NCI-H524 (cell line): ENCODE data around the gene MX1.

Experiments
- DNase-seq, 2 experiments: peaks; one replicate each; lab custom pipeline; 2025; lab: John Stamatoyannopoulos, UW

Gene MX1

GRCh38 chr21:41460578-41461527 is 34.8 kb downstream of the MX1 start:
- DNase-seq = peak in 1 of 2 experiments; percentile 57

- DNase-seq = no peak
Observed at GRCh38 chr21:41465176-41465781, 39.2 kb downstream of the MX1 start.

- DNase-seq = no peak
Observed at GRCh38 chr21:41466024-41466820, 40.2 kb downstream of the MX1 start.

- no peak for DNase-seq
Observed at GRCh38 chr21:41470054-41470453, 44.0 kb downstream of the MX1 start.

GRCh38 chr21:41472753-41473548 is 46.9 kb downstream of the MX1 start:
- DNase-seq = no peak

- DNase-seq = no peak
Observed at GRCh38 chr21:41475714-41476420, 49.8 kb downstream of the MX1 start.

GRCh38 chr21:41477641-41478318 is 51.7 kb downstream of the MX1 start:
- no peak for DNase-seq

- no peak for DNase-seq
Observed at GRCh38 chr21:41478319-41479177, 52.5 kb downstream of the MX1 start.

GRCh38 chr21:41479686-41480085 is 53.6 kb downstream of the MX1 start:
- DNase-seq = no peak

- no peak for DNase-seq
Observed at GRCh38 chr21:41480086-41480690, 54.1 kb downstream of the MX1 start.

- DNase-seq = no peak
Observed at GRCh38 chr21:41481191-41481590, 55.2 kb downstream of the MX1 start.

- DNase-seq = no peak
Observed at GRCh38 chr21:41482301-41482700, 56.3 kb downstream of the MX1 start.

GRCh38 chr21:41482980-41483379 is 56.9 kb downstream of the MX1 start:
- no peak for DNase-seq

GRCh38 chr21:41483415-41483814 is 57.4 kb downstream of the MX1 start:
- no peak for DNase-seq

- no peak for DNase-seq
Observed at GRCh38 chr21:41483973-41484372, 57.9 kb downstream of the MX1 start.

GRCh38 chr21:41487082-41487481 is 61.0 kb downstream of the MX1 start:
- no peak for DNase-seq

GRCh38 chr21:41488080-41488479 is 62.0 kb downstream of the MX1 start:
- DNase-seq = no peak

- DNase-seq = no peak
Observed at GRCh38 chr21:41489329-41489728, 63.3 kb downstream of the MX1 start.

- no peak for DNase-seq
Observed at GRCh38 chr21:41490330-41490729, 64.3 kb downstream of the MX1 start.
